ENCODE results near the gene TCF12.
A peak's percentile ranks its signal among the peaks of the same experiment; 100 is the strongest.
"Not testable (repeated sequence)": the region's sequence is repeated elsewhere in the genome, so short reads cannot be mapped to it uniquely, and the experiment has no call there.

TCF12 gene

GRCh38 chr15:57147621-57148020, 229.2 kb downstream of the TCF12 start:
- DNase-seq, result no peak

GRCh38 chr15:57148262-57148661, 229.8 kb downstream of the TCF12 start:
- no peak for DNase-seq

GRCh38 chr15:57149196-57149595, 230.8 kb downstream of the TCF12 start:
- DNase-seq, result no peak

GRCh38 chr15:57150066-57150865, 231.8 kb downstream of the TCF12 start:
- DNase-seq, result no peak

GRCh38 chr15:57150866-57151203, 232.4 kb downstream of the TCF12 start:
- not testable (repeated sequence) for DNase-seq

- DNase-seq, result no peak
Observed at GRCh38 chr15:57152133-57152532, 233.7 kb downstream of the TCF12 start.

- no peak for DNase-seq
Observed at GRCh38 chr15:57152666-57153539, 234.5 kb downstream of the TCF12 start.

- DNase-seq, result peak in 1 of 2 experiments; percentile 7
Observed at GRCh38 chr15:57156210-57156884, 237.9 kb downstream of the TCF12 start.

GRCh38 chr15:57158589-57158988, 240.1 kb downstream of the TCF12 start:
- peak in 1 of 2 experiments; percentile 52 for DNase-seq

- DNase-seq, result peak in 1 of 2 experiments; percentile 3
Observed at GRCh38 chr15:57158997-57159668, 240.7 kb downstream of the TCF12 start.

- DNase-seq, result no peak
Observed at GRCh38 chr15:57159767-57160166, 241.3 kb downstream of the TCF12 start.

- no peak for DNase-seq
Observed at GRCh38 chr15:57160823-57161560, 242.5 kb downstream of the TCF12 start.

GRCh38 chr15:57164251-57164650, 245.8 kb downstream of the TCF12 start:
- DNase-seq, result not testable (repeated sequence)

GRCh38 chr15:57165992-57166391, 247.5 kb downstream of the TCF12 start:
- DNase-seq, result no peak

- DNase-seq, result no peak
Observed at GRCh38 chr15:57167821-57168395, 249.5 kb downstream of the TCF12 start.

GRCh38 chr15:57169643-57170042, 251.2 kb downstream of the TCF12 start:
- no peak for DNase-seq

- no peak for DNase-seq
Observed at GRCh38 chr15:57171426-57171825, 253.0 kb downstream of the TCF12 start.

- DNase-seq, result no peak
Observed at GRCh38 chr15:57172925-57173324, 254.5 kb downstream of the TCF12 start.

GRCh38 chr15:57183041-57183440, 264.6 kb downstream of the TCF12 start:
- no peak for DNase-seq

- DNase-seq, result no peak
Observed at GRCh38 chr15:57183614-57184344, 265.3 kb downstream of the TCF12 start.

- no peak for DNase-seq
Observed at GRCh38 chr15:57184502-57184901, 266.1 kb downstream of the TCF12 start.

Measured in NCI-H524 (cell line).